CD4-positive, alpha-beta T cell treated with Interleukin-10 for 1 hour (primary cell): ENCODE results near the gene KDM4B.

ENCODE experiments used
- DNase-seq: peaks from one replicate; pipeline ENCODE4 v3.0.0-alpha.2; 2020

Gene KDM4B

DNA sequence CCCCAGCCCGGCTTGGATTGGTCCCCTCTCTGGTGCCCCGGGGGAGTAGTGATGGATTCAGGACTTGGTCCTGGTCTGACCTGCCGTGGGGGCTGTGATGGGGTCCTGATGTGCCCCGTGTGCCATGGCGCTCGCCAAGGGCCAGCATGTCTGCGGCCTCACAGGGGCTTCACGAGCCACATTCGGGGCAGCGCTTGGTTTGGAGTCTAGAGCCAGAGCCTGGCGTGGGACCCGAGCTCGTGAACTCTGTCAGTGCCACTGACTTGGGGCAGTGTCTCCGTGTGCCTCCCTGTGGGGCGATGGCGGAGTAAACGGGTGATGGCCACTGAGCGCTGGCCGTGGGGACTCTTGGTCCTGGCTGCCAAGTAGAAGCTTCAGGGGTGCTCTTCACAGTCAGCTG is 17.1 kb downstream of the KDM4B start:
- DNase-seq: no peak

DNA sequence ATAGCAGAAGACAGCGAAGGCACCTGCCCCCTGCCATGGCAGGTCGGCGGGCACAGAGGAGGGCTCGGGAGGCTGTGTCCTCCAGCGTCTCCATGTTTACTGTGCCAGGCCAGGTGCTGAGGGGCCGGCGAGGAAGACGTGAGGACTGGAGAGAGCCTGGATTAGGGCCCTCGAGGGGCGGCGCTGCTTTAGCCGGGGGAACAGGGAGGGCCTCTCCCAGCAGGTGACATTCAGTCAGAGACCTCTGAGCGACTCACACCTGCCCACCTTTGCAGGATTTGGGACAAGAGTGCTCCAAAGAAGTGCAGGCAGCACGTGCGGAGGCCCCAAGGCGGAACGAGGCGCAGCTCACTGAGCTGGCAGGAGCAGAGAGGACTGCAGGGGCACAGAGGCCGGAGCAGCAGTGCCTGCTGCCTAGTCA is 17.6 kb downstream of the KDM4B start:
- no peak for DNase-seq

- DNase-seq: no peak
Observed at GRCh38 chr19:4987256-4987655, 18.3 kb downstream of the KDM4B start.

GRCh38 chr19:4987692-4988370 is 18.9 kb downstream of the KDM4B start:
- DNase-seq: no peak

DNA sequence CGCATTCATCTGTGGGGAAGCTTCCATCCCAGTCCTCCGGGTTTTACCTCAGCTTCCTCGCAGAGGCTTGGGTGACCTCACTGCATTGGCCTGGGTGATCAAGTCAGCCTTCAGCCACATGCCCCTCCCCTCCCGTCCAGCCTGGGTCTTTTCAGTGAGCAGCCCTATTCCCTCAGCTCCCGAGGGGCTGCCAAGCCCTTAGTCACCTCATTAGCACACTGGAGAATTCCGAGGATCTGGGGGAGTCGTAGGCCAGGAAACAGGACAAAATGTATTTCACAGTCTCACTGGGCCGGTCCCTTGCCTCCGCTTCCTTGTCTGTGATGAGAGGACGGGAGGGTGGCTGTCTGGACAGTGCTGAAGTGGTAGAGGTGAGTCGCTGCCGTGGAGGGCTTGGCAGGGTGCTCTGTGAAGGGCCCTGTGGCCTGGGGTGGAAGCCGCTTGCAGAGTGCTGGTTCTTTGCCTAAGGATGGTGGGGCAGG is 19.9 kb downstream of the KDM4B start:
- no peak for DNase-seq

GRCh38 chr19:4990306-4990705 is 21.4 kb downstream of the KDM4B start:
- no peak for DNase-seq

DNA sequence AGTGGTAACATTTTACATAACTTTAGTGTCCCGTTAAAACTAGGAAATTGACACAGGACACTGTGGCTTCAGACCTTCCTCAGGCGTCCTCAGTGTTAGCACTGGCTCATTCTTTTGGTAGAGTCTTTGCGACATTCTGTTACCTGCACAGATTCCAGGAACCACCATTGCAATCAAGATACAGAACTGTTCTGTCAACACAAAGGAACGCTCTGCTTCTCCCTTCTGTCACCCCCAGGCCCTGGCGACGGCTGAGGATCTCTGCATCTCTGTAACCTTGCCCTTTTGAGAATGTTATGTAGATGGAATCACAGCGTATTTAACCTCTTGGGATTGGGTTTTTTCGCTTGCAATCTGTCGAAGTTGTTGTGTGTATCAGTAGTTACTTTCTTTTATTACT is 22.6 kb downstream of the KDM4B start:
- no peak for DNase-seq

- DNase-seq: no peak
Observed at GRCh38 chr19:4991996-4992698, 23.2 kb downstream of the KDM4B start.

DNA sequence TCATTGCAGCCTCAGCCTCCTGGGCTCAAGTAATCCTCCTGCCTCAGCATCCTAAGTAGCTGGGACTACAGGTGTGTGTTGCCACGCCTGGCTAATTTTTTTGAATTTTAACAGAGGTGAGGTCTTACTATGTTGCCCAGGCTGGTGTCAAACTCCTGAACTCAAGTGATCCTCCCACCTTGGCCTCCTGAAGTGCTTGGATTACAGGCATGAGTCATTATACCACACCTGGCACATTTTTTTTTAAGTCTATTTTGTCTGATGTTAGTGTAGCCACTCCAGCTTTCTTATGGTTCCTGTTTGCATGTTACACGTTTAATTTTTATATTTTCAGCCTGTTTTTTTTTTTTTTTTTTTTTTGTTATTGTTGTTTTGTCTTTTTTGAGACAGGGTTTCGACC is 24.8 kb downstream of the KDM4B start:
- no peak for DNase-seq

GRCh38 chr19:4996701-4997100 is 27.8 kb downstream of the KDM4B start:
- no peak for DNase-seq

DNA sequence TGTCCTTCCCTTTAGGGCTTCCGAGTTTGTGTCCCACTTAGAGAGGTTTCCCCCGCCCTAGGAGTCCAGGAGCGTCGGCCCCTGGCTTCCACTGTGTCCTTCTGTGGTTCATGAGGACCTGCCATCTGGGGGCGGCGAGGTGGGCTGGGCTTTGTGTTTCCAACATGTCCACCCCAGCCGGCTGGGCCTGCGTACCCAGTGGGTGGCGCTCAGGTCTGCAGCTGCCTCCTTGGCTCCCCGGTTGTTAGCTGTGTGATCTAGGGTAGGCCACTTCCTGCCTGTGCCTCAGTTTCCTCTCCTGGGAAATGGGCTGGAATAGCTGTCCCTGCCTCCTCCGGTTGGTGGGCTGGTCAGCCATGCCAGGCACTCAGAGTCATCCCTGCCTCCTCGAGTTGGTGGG is 28.4 kb downstream of the KDM4B start:
- DNase-seq: no peak

GRCh38 chr19:5000120-5000611 is 31.3 kb downstream of the KDM4B start:
- no peak for DNase-seq

DNA sequence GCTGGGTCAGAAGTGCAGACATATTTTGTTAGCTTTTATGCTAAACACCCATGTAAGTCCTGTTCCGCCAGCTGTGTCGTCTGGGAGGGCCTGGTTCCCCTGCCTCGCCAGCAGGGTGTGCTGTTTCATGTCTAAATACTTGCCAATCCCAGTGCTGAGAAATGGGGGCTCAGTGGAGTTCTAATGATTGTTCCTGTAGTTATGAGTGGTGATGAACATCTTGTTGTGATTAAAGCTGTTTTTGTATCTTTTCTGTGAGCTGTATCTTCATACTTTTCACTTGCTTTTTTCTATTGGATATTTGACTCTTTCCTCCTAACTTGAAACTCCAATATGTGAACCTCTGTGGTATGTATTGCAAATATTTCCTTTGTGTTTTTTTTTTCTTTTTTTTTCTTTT is 32.7 kb downstream of the KDM4B start:
- peak; percentile 36 for DNase-seq

GRCh38 chr19:5002143-5002542 is 33.2 kb downstream of the KDM4B start:
- DNase-seq: no peak

GRCh38 chr19:5003781-5004180 is 34.9 kb downstream of the KDM4B start:
- no peak for DNase-seq

DNA sequence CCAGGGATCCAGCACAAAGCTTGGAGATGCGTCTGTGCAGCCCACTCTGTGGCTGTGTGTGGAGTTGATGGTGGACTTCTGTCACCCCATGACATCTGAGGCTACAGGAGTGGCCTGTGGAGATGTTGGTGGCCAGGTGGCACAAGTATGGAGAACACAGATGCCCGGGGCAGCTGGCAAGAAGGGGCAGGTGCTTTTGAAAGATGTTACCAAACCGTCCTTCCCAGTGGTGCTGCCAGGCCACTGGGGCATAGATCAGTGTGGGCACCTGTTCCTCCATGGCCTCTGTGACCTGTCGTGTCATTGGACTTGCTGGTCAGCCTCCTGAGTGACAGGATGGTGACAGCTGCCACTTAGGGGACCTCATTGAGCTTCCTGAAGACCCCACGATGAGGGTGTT is 36.2 kb downstream of the KDM4B start:
- DNase-seq: no peak

- no peak for DNase-seq
Observed at GRCh38 chr19:5006201-5006600, 37.3 kb downstream of the KDM4B start.

GRCh38 chr19:5006821-5007220 is 37.9 kb downstream of the KDM4B start:
- no peak for DNase-seq

GRCh38 chr19:5011476-5012238 is 42.7 kb downstream of the KDM4B start:
- no peak for DNase-seq

GRCh38 chr19:5012688-5013457 is 44.0 kb downstream of the KDM4B start:
- DNase-seq: no peak

DNA sequence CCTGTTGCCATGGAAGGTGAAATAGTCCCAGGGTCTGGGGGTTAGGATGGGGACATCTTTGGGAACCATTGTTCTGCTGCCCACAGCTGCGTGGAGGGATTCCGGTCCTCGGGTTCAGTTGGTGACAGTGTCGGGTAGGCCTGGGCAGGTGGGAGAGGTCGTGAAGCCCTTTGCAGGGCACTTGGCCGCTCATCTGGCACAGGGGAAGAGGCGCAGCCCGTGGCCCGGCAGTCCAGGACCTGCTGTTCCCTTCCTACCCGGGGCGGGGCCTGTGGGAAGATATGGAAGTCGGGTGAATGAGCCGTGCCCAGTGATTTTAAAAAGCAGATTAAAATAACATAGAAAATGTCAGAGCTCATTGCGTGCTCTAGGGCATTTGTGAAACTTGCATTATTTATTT is 44.8 kb downstream of the KDM4B start:
- no peak for DNase-seq

GRCh38 chr19:5014941-5015340 is 46.0 kb downstream of the KDM4B start:
- no peak for DNase-seq

DNA sequence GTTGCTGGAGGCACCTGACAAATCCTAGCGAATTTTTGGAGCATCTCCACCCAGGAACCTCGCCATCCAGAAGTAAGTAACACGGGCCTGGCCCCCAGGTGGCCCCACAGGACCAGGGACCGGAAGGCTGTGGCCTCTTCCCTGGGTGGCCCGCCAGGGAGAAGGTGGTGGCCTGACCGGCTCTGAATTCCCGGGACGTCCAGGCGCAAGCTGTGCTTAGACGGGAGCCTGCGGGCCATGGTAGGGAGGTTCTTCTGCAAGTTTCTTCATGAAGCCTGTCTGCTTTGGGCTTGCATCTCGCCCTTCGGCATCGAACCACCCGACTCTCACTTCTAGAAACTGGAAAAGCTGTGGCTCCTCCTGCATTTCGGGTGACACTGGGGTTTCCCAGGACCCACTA is 47.4 kb downstream of the KDM4B start:
- no peak for DNase-seq
